ENCODE measurements around the gene PTGER1. TPM values are rescaled to one million over a fixed set of nuclear protein-coding genes. Genes with fewer than 3 reads are reported as not detected.

The PTGER1 gene
- total RNA-seq, 1 donor from 2014 or later: not detected

- DNase-seq: peak; percentile 57
Observed at GRCh38 chr19:14441041-14441938, 33.9 kb downstream of the PTGER1 start.

- peak; percentile 31 for DNase-seq
Observed at GRCh38 chr19:14440049-14440448, 35.1 kb downstream of the PTGER1 start.

- no peak for DNase-seq
Observed at GRCh38 chr19:14439014-14439413, 36.1 kb downstream of the PTGER1 start.

GRCh38 chr19:14437578-14438140 is 37.5 kb downstream of the PTGER1 start:
- DNase-seq: no peak

- DNase-seq: no peak
Observed at GRCh38 chr19:14435320-14436050, 39.7 kb downstream of the PTGER1 start.

GRCh38 chr19:14434543-14435319 is 40.4 kb downstream of the PTGER1 start:
- DNase-seq: no peak

GRCh38 chr19:14433554-14434501 is 41.3 kb downstream of the PTGER1 start:
- DNase-seq: peak; percentile 24

- peak; percentile 81 for DNase-seq
Observed at GRCh38 chr19:14432791-14433553, 42.2 kb downstream of the PTGER1 start, which contains the start of gene PKN1. Gene PKN1 (plus strand): TSS chr19:14433306. CDS start chr19:14433522, 216 bp downstream.

GRCh38 chr19:14430712-14431111 is 44.4 kb downstream of the PTGER1 start:
- no peak for DNase-seq

- DNase-seq: no peak
Observed at GRCh38 chr19:14428882-14429416, 46.2 kb downstream of the PTGER1 start.

- DNase-seq: no peak
Observed at GRCh38 chr19:14427461-14427860, 47.7 kb downstream of the PTGER1 start.

- DNase-seq: no peak
Observed at GRCh38 chr19:14425696-14426138, 49.4 kb downstream of the PTGER1 start.

Small RNA genes lying within 50 kb of the gene (small RNA-seq; reads per million reads assigned to genes)
- gene SNRPGP15 (ENCODE audit: low replicate concordance): not detected

Other genes starting within 250 kb of the PTGER1 start
- gene ADGRE5, start 93.9 kb downstream of the PTGER1 start, total RNA-seq: 32.5 TPM
- 48.2 TPM for gene DDX39A, start 56.0 kb downstream of the PTGER1 start, total RNA-seq
- gene PKN1, start 42.0 kb downstream of the PTGER1 start, total RNA-seq: 83.0 TPM
- 98.8 TPM for gene GIPC1, start 20.8 kb upstream of the PTGER1 start, total RNA-seq
- gene DNAJB1, start 43.0 kb upstream of the PTGER1 start, total RNA-seq: 79.8 TPM
- gene TECR, start 54.2 kb upstream of the PTGER1 start, total RNA-seq: 74.2 TPM
- 280 TPM for gene NDUFB7, start 96.7 kb upstream of the PTGER1 start, total RNA-seq
- 1.0 TPM for gene CLEC17A, start 107.7 kb upstream of the PTGER1 start, total RNA-seq
- gene ADGRE3, start 199.5 kb upstream of the PTGER1 start, total RNA-seq: not detected
- 18.1 TPM for gene ZNF333, start 214.7 kb upstream of the PTGER1 start, total RNA-seq